ENCODE measurements around the gene RASSF6. TPM values are rescaled to one million over a fixed set of nuclear protein-coding genes. Genes with fewer than 3 reads are reported as not detected.
"Not testable (repeated sequence)": the region's sequence is repeated elsewhere in the genome, so short reads cannot be mapped to it uniquely, and the experiment has no call there.

Gene RASSF6
- total RNA-seq, 1 donor from 2014 or later: under 0.01 TPM

DNA sequence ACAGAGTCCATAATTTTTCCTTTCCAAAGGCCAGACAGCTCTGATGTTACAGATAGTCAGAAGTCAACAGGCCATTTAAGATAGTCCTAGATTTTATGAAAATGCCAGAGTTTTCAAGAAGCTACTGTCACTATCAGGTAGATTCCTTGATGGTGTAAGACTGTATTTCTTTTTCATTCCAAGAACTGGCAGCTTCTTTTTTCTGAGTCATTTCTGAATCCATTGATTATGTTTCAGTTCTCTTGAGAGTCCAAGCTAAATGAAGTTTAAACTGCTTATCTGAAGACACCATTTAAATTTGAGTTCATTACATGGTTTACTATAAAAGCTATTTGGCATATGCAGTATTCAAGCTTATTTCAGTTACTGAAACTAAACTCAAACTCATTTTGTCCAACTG, 44.6 kb downstream of the RASSF6 start:
- DNase-seq: no peak

DNA sequence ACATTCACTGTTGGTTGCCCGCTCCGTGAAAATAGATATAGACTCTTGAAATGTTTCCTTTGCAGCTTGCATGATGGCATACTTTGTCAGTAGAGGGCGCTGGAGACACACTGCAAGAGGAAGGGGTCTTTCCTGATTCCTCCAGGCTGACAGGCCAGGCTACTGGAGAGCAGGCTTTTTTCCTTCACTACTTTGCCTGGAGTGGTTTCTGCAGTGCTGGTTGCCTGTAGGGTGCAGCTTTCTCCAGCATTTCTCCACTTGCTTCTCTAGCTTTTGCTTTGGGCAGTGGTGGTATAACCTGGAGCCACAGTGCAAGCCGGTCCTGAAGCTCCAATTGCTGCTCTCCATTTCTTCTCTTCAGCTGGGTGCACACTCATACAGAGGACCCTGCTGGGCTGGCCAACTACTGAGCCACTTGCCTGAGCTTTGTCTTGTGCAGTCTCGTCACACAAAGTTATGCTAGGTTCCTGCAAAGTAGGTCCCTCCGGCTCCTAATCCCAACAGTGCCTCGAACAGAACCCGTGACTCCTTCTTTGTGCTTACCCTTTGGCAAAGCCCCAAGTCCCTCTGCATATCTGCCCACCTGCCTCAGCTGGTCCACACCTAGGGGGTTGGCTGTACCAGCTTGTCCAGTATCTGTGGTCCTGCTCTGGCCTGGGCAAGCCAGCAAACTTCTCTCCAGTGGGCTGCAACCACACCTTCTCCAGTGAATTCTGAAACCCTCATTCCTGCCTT, 46.3 kb downstream of the RASSF6 start:
- DNase-seq: peak; percentile 86

DNA sequence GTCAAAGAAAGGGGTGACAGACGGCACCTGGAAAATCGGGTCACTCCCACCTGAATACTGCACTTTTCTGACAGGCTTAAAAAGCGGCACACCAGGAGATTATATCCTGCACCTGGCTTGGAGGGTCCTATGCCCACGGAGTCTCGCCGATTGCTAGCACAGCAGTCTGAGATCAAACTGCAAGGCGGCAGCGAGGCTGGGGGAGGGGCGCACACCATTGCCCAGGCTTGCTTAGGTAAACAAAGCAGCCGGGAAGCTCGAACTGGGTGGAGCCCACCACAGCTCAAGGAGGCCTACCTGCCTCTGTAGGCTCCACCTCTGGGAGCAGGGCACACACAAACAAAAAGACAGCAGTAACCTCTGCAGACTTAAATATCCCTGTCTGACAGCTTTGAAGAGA, 69.4 kb downstream of the RASSF6 start:
- DNase-seq: not testable (repeated sequence)

DNA sequence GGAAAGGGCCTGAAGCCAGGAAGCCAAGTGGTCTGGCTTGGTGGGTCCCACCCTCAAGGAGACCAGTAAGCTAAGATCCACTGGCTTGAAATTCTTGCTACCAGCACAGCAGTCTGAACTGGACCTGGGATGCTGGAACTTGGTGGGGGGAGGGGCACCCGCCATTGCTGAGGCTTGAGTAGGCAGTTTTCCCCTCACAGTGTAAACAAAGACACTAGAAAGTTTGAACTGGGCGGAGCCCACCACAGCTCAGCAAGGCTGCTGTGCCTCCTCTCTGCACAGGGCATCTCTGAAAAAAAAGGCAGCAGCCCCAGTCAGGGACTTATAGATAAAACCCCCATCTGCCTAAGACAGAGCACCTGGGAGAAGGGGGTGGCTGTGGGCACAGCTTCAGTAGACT, 75.6 kb downstream of the RASSF6 start:
- DNase-seq: no peak

DNA sequence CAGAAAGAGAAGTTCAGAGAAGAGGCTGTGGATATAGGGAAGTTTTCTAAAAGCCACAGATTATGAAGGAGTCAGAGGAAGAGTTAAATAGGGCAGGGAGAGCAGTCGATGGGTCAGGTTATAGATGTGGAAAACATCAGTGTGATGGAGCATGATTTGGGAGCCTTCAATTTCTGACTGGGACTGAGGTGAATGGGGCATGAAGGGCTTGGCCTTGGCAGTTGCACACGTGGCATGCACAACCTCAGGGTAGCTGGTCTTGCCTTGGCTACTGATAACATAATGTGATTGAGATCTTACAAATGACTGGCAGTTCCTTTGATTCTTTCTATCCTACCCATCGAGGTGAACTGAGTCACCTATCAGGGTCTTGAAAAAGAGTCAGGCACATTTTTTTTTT, 79.0 kb downstream of the RASSF6 start:
- DNase-seq: no peak

DNA sequence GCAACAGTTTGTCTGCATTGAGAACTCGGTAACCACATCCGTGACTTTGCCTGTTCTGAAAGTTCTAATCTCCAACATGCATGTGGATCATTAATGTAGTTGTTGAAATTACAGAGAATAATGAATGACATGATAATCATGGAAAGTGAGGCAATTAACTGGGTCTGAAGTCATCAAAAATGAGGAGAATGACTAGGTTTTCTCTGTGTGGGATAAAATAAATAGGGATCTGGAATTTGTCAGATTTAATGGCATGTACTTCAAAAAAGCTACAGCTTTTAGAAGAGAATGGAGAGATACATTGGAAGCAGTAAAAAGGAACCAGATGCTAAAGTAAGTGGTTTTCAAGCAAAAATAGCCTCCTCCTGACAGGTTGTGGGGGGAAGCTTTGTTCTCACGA, 79.4 kb downstream of the RASSF6 start:
- DNase-seq: no peak

DNA sequence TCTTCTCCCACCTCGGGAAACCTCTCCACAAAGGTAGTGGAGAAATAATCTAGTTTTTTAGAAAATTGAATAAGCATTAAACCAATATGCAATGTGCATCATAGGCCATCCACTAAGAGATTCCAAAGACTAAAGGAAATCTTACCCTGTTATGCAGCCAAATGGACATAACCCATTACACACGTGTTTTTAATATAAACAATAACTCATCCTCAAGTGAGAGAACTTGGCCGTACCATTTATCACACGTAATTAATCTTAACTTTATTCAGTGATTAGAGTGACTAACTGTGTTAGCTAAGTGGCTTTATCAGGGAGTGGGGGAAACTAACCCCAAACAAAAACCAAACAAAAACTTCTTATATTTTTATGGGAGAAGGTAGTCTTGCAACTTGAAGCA, 80.8 kb downstream of the RASSF6 start:
- DNase-seq: no peak

DNA sequence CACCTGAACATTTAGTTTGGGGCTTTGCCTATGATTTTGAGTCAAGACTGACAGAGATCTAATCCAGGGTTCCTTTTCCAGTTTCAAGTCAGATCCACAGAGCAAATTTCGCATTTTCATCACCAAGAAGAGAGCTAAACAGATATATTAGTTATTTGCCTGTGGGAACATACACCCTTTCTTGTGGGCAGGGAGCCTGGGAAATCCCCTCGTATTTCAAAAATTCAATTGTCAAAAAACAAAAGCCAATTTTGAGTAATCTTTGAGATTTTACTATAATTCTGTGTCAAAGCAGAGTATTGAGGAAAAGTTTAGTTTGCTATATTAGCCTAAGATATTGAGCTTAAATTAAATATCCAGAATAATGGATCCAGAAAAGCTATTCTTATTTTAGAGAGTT, 82.1 kb downstream of the RASSF6 start:
- DNase-seq: no peak

DNA sequence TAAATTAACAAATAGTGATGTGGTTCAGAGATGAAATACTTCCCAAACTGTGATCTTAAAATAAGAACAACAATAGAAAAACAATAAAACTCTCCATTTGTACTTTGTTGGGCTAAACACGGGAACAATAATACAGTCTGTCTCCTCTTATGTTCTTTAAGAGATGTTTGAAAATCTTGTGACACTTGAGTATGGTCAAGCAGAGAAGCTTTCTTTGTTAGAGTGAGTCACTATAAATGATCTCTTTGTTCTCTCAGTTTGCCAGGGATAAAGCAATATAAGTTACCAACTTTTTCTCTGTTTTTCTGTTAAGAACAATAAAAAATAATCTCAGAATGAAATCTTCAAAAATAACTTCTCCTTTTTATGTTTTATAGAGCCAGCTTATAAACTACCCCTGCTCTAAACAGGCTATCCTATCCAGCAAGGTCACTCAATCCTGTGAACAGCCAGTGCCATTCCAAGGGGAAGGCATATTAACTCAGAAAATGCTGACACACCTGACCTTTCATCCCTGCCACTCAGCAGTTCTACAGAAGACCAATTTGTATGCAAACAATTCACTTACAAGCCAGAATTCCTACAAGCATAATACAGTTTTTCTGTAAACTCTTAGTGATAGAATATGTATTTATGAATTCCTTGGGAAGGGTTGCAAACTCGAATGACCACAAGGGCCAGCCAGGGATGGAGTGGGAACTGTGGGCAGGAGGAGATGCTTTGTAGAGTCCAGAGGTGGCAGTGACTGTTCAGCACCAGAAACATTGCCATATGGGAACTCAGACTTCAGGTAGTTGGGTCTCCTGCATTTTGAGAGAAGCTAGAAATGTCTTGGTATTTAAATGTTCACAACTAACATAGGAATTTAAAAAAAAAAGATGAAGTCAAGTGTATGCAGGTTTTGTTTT, 86.5 kb downstream of the RASSF6 start:
- DNase-seq: no peak

DNA sequence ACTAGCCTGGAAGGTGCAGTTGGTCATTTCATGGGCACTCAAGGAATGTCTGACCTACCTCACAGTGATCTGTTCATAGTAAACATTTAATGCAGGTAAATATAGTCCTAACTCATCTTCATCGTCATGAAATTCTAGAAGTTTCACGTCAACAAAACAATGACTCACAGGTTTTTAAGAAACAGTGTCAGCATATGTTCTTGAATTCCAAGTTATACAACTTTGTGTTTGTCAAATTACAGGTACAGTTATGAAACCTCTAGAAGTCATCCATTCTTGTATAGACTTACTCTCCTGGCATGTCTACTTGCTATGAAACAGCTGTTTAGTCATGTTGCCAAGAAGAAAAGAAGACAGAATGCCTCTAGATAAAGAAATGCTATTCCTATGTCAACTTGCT, 92.1 kb downstream of the RASSF6 start:
- DNase-seq: no peak

DNA sequence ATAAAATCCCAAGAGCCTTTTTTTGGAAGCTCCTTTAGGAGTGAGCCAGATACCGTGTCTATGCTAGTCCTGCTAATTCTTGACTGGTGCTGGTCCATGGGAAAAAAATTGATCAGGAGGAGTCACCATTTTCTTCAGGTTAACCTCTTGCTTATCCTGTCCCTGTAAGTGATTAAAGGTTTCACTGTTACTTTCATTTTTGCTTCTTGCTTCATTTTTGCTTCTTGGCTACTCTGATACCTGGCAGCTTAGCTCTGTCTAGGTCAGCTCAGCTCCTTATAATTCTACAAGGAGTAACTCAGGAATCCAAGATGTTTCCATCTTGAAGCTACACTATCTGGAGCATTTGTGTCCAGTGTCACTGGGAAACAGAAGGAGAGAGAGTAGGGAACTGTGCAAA, 93.0 kb downstream of the RASSF6 start:
- DNase-seq: no peak

DNA sequence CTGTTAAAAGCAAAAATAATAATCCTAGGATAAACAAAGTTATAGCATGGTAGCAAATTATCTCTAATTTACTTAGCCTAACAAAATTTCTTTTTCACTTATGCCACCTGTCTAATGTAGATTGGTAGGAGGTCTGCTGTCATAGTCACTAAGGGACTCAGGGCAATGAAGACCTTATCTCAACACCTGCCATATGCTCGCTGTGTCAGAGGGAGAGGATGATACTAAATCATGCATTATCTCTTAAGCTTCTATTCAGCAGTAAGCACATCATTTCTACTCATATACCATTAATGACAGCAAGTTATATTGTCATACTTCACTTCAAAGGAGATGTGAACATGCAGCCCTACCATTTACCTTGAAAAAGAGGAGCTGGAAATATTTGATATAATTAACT, 94.6 kb downstream of the RASSF6 start:
- DNase-seq: no peak

DNA sequence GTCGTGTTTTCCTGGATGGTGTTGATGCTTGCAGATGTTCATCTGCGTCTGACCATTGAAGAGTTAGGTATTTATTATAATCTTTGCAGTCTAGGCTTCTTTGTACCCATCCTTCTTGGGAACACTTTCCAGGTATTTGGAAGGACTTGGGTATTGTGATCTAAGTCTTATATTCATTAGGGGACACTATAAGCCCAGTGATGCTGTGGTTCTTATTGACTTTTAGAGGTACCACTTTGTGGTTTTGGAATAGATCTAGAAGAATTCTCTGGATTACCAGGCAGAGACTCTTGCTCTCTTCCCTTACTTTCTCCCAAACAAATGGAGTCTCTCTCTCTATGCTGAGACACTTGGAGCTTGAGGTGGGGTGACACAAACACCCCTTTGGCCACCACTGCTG, 97.1 kb downstream of the RASSF6 start:
- no peak for DNase-seq

Other genes starting within 250 kb of the RASSF6 start
- 0.19 TPM in 1 of 2 replicates, not detected in the other for gene ALB, start 216.1 kb downstream of the RASSF6 start, total RNA-seq
- gene AFP, start 184.2 kb downstream of the RASSF6 start, total RNA-seq: not detected in 2 replicates
- not detected in 2 replicates for gene AFM, start 138.7 kb downstream of the RASSF6 start, total RNA-seq
- 21.0 and 47.1 TPM in 2 replicates for gene CXCL8, start 120.1 kb upstream of the RASSF6 start, total RNA-seq
- 0.37 and 0.68 TPM in 2 replicates for gene CXCL6, start 216.2 kb upstream of the RASSF6 start, total RNA-seq
- 0.34 TPM in 1 of 2 replicates, not detected in the other for gene PF4V1, start 232.9 kb upstream of the RASSF6 start, total RNA-seq
- 11.4 and 16.5 TPM in 2 replicates for gene CXCL1, start 249.0 kb upstream of the RASSF6 start, total RNA-seq